GM18517 (cell line): ENCODE data around the gene ACBD5.

Experiments used
- ATAC-seq: cut with Tn5 transposase; IDR thresholded peaks from one replicate; pipeline ENCODE4 v1.9.1; 2021; ENCODE audit warnings: mild to moderate bottlenecking, moderate library complexity; ENCODE audit not compliant: unreplicated experiment

Gene ACBD5

DNA sequence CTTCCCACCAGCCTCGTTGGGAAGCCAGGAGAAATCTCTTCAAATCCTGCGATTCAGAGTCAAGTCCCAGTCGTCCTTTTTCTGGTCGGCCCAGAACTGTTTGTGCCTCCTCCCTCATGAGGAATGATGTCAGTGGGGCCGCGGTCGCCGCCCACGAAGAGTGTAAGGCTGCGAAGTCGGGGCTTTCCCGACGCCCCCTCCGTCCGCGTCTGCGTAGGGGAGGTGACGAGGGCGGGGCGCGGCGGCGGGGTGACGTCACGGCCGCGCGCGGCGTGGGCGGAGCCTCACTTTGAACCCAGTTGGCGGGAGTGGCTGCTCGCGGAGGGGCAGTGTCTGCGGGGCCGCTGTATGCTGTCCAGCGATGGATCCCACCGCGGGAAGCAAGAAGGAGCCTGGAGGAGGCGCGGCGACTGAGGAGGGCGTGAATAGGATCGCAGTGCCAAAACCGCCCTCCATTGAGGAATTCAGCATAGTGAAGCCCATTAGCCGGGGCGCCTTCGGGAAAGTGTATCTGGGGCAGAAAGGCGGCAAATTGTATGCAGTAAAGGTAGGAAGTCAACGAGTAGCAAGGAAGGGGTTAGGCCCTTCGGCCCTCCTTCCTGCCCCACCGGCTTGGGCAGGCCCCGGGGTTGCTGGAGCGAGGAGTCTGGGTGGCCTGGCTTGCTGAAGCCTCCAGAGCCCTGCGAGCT lies 85.4 kb downstream of the ACBD5 start, which contains the start of gene MASTL:
Gene MASTL, plus strand, starts transcription at position 287 of the 689 bp plus-strand sequence. Its CDS starts 75 bp downstream, at position 362.
- peak; percentile 75 for ATAC-seq

DNA sequence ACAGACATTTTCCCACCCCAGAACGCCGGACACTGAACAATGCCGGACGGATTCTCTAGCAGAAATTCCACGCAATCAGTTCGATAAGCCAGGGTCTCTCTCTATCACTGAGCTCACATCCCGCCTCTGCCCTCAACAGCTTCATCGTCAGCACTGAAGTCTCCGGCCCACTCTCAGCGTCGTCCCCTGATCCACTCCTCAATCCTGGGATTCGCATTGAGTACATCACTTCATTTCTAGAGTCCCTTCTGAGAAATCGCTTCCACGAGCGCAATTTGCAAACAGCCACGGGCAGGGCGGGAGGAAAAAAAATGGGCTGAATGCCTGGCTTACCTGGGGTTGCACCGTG lies 86.8 kb downstream of the ACBD5 start:
- peak; percentile 5 for ATAC-seq

GRCh38 chr10:27153329-27153728 lies 87.3 kb downstream of the ACBD5 start:
- no peak for ATAC-seq

DNA sequence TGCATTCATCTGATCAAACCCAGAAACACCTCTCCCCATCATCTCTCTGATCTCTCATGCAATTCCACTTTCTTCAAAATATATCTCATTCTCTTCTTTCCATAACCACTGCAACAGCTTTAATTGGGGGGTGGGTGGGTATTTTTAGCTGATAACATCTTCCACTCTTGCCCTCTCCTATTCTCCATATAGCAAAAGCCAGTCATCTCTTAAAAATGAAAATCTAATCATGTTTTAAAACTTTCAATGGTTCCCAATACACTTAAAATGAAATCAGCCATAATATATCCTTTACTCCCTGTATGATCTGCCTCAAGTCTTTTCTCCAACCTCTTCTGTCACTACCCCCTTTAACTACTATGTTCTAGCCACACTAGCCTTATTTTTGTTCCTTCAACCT lies 87.9 kb downstream of the ACBD5 start:
- no peak for ATAC-seq

GRCh38 chr10:27150261-27150660 lies 90.3 kb downstream of the ACBD5 start:
- no peak for ATAC-seq

- ATAC-seq = no peak
These were observed 92.9 kb downstream of the ACBD5 start for GRCh38 chr10:27147701-27148100.

DNA sequence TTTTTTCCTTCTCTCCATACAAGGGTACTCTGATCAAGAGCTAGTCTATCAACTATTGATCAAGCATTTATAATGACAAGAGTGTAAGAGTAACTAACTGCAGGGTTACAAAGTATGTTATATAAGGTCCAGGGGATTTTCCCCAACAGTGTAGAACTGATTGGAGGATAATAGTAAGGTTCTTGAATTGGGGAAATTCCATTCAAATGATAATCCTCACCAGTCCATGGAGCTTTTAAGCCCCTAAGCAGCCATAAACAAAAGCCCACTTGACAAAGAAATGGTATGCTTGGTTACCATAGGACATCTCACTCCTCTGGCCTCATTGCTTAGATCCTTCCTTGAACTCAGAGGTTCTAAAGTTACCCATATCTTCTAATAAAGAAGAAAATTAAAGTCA lies 94.7 kb downstream of the ACBD5 start:
- ATAC-seq = no peak
